Osteoblast (primary cell): ENCODE measurements around the gene ANKS1B. TPM values are rescaled to one million over a fixed set of nuclear protein-coding genes. Genes with fewer than 3 reads are reported as not detected.

Experiments
- DNase-seq: peaks from one replicate; pipeline ENCODE4 v3.0.0; 2011; ENCODE audit warnings: low spot score, mixed read lengths; ENCODE audit not compliant: insufficient read length; ENCODE audit errors: missing footprints
- H2AFZ ChIP-seq: 2 replicates; pipeline ENCODE4 v1.6.0; 2011; ENCODE audit warnings: mild to moderate bottlenecking, low read length
- H3K27ac ChIP-seq: 2 replicates; pipeline ENCODE4 v1.5.1; 2011; ENCODE audit warnings: mild to moderate bottlenecking, low read depth, low read length, moderate library complexity
- H3K27me3 ChIP-seq: 2 replicates; pipeline ENCODE4 v1.6.0; 2012; ENCODE audit warnings: mild to moderate bottlenecking, control low read depth, inconsistent platforms, low read length, moderate library complexity; ENCODE audit not compliant: insufficient read depth
- H3K36me3 ChIP-seq: 2 replicates; pipeline ENCODE4 v1.5.1; 2011; ENCODE audit warnings: mild to moderate bottlenecking, low read length, control low read depth, moderate library complexity; ENCODE audit not compliant: insufficient read depth
- H3K4me1 ChIP-seq: 2 replicates; pipeline ENCODE4 v1.5.1; 2011; ENCODE audit warnings: mild to moderate bottlenecking, low read length, control low read depth, moderate library complexity; ENCODE audit not compliant: insufficient read depth
- H3K4me2 ChIP-seq: 2 replicates; pipeline ENCODE4 v1.6.0; 2011; ENCODE audit warnings: mild to moderate bottlenecking, low read length; ENCODE audit not compliant: insufficient read depth
- H3K4me3 ChIP-seq: fragments of 200-600 bp; sonication (generic); 3 replicates; pipeline ENCODE4 v1.5.1; 2012; ENCODE audit warnings: mild to moderate bottlenecking, low read length, inconsistent platforms; ENCODE audit not compliant: insufficient read depth
- H3K79me2 ChIP-seq: 2 replicates; pipeline ENCODE4 v1.6.0; 2012; ENCODE audit warnings: mild to moderate bottlenecking, low read length, control low read depth, inconsistent platforms; ENCODE audit not compliant: insufficient read depth
- H3K9me3 ChIP-seq: 2 replicates; pipeline ENCODE4 v1.5.1; 2011; ENCODE audit warnings: low read depth, low read length, control low read depth
- H4K20me1 ChIP-seq: 2 replicates; pipeline ENCODE4 v1.6.0; 2012; ENCODE audit warnings: mild to moderate bottlenecking, low read length, control low read depth; ENCODE audit not compliant: insufficient read depth
- CTCF ChIP-seq: IDR thresholded peaks from 2 replicates; pipeline ENCODE4 v1.5.1; 2011; ENCODE audit warnings: mild to moderate bottlenecking, low read depth, low read length, moderate library complexity; ENCODE audit errors: extremely low read depth
- total RNA-seq: library from RNA; depleted of rRNA; stranded (reverse); fragments of >200 nt; gene quantifications from 2 replicates; pipeline ENCODE4 v1.2.3, GENCODE V29; 2012

ANKS1B gene
- total RNA-seq, 1 donor, result 2.2 TPM

GRCh38 chr12:98882526-98882925, 1102.2 kb downstream of the ANKS1B start:
- H2AFZ ChIP-seq, result no peak overlapping the region
- H3K27me3 ChIP-seq, result no peaks in the 10 kb centered on the region
- H4K20me1 ChIP-seq, result no peaks in the 10 kb centered on the region
- no peaks in the 10 kb centered on the region for H3K36me3 ChIP-seq
- H3K27ac ChIP-seq, result no peak overlapping the region
- H3K9me3 ChIP-seq, result no peaks in the 10 kb centered on the region
- no peaks in the 10 kb centered on the region for H3K79me2 ChIP-seq
- H3K4me2 ChIP-seq, result no peak overlapping the region
- H3K4me3 ChIP-seq, result no peak overlapping the region
- no peak for TF ChIP-seq CTCF
- no peaks in the 10 kb centered on the region for H3K4me1 ChIP-seq
- DNase-seq, result no peak

- no peaks in the 10 kb centered on the region for H3K36me3 ChIP-seq
- no peaks in the 10 kb centered on the region for H3K79me2 ChIP-seq
- H2AFZ ChIP-seq, result no peak overlapping the region
- TF ChIP-seq CTCF, result no peak
- H3K27me3 ChIP-seq, result no peaks in the 10 kb centered on the region
- H3K4me2 ChIP-seq, result no peak overlapping the region
- no peaks in the 10 kb centered on the region for H3K9me3 ChIP-seq
- no peak overlapping the region for H3K27ac ChIP-seq
- H4K20me1 ChIP-seq, result no peaks in the 10 kb centered on the region
- DNase-seq, result no peak
- H3K4me3 ChIP-seq, result no peak overlapping the region
- no peaks in the 10 kb centered on the region for H3K4me1 ChIP-seq
Observed at GRCh38 chr12:98873776-98874175, 1111.0 kb downstream of the ANKS1B start.

GRCh38 chr12:98870504-98870903, 1114.2 kb downstream of the ANKS1B start:
- H3K4me3 ChIP-seq, result no peak overlapping the region
- no peak for TF ChIP-seq CTCF
- no peak for DNase-seq
- H3K36me3 ChIP-seq, result no peaks in the 10 kb centered on the region
- H3K27ac ChIP-seq, result no peak overlapping the region
- no peaks in the 10 kb centered on the region for H3K79me2 ChIP-seq
- no peak overlapping the region for H3K4me2 ChIP-seq
- H3K4me1 ChIP-seq, result no peaks in the 10 kb centered on the region
- no peaks in the 10 kb centered on the region for H3K9me3 ChIP-seq
- H2AFZ ChIP-seq, result no peak overlapping the region
- H3K27me3 ChIP-seq, result no peaks in the 10 kb centered on the region
- no peaks in the 10 kb centered on the region for H4K20me1 ChIP-seq

GRCh38 chr12:98869886-98870503, 1114.7 kb downstream of the ANKS1B start:
- no peak for DNase-seq
- Histone ChIP-seq H3K27me3 (no peaks in the 10 kb centered on the region), H3K4me2 (no peak overlapping the region), H3K9me3 (no peaks in the 10 kb centered on the region), H3K27ac (no peak overlapping the region), H3K4me3 (no peak overlapping the region), H3K36me3 (no peaks in the 10 kb centered on the region), H2AFZ (no peak overlapping the region), H3K4me1 (no peaks in the 10 kb centered on the region), H4K20me1 (no peaks in the 10 kb centered on the region), H3K79me2 (no peaks in the 10 kb centered on the region)
- no peak for TF ChIP-seq CTCF
